GM19193 (cell line): ENCODE results near the gene EPN2.

Experiments
- POLR2A ChIP-seq: IDR thresholded peaks from 4 replicates; pipeline ENCODE4 v1.6.1; 2011; ENCODE audit not compliant: insufficient read depth, insufficient read length; ENCODE audit errors: extremely low read depth

Gene EPN2

DNA sequence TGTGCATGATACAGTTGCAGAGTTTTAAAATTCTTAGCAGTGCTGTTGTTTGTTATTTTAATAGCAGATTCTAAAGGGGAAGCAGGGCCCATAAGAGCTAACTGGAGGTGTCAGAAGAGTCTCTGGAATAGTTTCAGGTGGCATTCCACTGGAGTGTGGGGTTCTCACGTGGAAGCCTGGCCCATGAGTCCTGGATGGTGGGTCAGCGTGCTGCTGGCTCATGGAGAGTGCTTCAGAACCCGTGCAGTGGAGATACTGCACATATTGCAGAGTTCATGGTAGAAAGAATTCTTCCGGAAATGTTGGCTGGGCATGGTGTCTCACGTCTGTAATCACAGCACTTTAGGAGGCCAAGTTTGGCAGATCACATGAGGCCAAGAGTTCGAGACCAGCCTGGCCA is 81.4 kb downstream of the EPN2 start:
- TF ChIP-seq POLR2A, result no peak

DNA sequence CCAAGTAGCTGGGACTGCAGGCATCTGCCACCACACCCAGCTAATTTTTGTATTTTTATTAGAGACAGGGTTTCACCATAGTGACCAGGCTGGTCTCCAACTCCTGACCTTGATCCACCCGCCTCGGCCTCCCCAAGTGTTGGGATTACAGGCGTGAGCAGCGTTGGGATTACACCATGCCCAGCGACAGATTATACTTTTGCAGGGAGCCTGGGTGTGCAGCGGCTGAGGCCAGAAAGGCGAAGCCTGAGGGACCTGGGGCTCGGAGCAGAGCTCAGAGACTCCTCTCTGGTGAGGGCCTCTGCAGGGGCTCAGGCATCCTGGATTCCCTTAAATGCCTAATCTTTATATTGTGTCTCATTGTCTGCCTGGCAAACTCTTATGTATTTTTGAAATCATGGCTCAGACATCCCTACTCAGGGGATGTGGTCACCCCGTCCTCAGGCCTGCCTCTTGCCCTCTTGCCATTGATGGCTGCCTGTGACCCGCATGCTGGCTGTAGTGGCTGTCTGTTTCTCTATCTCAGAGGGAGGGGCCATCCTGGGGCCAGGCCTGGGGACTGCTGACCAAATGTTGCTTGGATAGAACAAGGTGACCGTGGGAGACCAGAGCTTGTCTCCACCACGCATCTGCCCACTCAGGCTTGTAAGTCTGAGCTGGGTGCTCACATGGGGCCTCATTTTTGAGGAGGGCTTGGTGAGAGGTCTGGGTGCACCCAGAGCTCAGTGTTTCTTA is 82.8 kb downstream of the EPN2 start:
- TF ChIP-seq POLR2A, result no peak

DNA sequence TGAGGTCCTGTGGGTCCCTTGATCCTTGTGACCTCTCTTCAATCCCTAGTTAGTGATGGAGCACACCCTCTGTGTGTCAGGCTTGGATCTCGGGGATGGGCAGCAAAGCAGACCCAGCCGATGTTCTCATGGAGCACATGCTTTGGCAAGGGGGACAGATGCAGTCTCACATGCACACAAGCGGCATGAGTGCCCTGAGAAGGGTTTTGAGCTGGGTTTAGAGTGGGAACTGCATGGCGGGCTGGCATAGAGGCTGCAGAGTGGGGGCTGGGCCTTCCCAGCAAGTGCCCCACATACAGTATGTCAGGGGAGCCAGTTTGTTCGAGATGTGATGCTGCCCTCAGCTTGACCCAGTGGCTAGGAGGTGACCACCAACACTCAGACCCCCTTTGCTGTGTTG is 83.7 kb downstream of the EPN2 start:
- no peak for TF ChIP-seq POLR2A

DNA sequence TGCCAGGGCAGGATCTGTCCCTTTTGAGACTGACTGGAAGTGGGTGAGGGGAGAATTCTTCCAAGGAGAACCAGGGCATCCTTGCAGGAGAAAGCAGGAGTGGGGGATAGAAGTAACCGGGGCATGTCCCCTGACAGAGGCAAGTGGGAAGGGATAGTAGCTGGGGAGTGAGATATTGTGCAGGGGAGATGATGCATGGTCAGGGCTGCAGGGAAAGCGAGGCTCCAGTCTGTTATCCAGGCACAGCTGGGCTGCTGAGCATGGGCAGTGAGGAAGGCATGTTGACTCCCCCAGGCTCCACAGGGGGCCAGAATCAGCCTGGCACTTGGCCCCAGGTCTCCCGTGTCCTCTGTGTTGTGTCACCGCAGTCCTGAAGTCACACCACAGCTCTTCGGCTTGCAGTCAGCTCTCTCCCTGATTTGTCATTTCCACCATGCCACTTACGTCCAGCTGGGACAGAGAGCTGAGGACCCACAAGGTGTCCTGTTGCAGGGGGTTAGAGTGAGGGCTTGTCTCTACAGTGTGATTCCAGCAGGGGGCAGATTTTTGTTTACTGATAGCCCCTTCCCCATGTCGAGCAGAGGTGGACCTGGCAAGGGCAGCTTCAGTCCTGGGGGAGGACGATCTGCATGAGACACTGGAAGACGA is 84.4 kb downstream of the EPN2 start:
- no peak for TF ChIP-seq POLR2A

DNA sequence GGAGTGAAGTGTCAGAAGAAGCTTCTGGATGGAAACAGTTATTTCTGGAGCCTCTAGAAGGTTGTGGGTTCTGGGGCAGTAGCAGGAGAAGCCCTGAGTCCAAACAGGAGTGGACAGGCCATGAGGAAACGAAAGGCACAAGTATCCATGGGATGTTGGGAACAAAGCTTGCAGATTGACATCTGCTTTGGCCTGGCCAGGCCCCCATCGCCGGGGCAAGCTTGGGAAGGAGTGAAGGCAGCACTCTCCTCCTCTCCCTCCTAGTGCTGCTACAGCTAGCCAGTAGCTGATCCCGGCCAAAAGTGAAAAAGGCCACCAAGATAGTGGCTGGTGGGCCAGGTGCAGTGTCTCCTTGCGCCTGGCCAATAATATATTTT is 85.0 kb downstream of the EPN2 start:
- TF ChIP-seq POLR2A, result no peak

DNA sequence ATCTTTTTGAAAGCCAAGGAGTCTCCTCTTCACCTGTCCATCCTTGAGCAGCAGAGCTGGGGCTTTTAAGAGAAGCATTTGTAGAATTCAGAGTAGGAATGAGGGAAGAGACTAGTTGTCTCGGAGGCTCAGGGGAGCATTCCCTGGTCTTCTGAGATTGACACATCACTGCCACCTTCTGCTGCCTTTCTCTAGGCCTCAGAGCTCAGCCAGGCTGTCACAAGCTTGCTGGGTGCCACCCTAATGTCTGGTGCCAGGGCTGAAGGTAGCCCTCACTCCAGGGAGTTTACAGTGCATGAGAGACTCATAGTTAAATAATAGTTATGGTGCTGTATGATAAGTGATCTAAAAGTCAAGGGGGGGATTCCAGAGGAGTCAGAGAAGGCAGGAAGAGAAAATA is 85.7 kb downstream of the EPN2 start:
- no peak for TF ChIP-seq POLR2A

DNA sequence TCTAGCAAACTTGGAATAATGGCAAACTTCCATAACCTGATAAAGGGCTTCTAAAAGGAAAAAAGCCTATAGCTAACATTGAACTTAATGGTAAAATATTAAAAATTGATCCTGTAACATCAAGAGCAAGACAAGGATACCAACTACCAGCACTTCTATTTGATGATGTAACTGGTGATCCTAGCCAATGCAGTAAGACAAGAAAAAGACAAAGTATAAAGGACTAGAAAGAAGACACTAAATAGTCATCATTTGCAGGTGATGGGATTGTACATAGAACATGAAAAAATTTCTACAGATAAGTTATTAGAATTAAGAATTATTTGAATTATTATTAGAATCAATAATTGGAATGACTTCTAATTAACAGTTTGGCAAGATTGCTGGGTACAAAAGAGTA is 88.4 kb downstream of the EPN2 start:
- TF ChIP-seq POLR2A, result no peak

DNA sequence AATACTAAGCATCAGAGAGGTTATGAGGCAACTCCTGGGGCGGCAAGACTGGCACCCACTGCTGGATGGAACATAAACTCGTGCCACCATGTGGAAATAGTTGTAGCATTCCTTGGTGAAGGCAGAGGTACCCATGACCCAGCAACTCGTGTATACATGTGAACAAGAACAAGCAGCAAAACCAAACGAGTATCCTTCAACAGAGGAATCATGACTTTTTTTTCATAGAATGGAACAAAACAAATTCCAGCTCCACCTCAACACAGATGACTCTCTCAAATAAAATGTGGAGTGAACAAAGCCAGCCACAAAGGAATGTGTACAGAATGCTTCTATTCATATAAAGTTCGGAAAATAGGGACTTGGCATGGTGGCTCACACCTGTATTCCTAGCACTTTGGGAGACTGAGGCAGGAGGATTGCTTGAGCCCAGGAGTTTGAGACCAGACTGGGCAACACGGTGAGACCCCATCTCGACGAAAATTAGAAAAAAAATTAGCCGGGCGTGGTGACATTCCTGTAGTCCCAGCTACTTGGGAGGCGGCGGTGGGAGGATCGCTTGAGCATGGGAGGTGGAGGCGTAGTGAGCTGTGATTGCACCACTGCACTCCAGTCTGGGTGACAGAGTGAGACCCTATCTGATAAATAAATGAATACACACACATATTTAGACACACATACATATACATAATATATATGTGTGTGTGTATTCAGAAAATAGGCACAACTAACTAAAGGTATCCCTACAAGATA is 90.0 kb downstream of the EPN2 start:
- TF ChIP-seq POLR2A, result no peak

DNA sequence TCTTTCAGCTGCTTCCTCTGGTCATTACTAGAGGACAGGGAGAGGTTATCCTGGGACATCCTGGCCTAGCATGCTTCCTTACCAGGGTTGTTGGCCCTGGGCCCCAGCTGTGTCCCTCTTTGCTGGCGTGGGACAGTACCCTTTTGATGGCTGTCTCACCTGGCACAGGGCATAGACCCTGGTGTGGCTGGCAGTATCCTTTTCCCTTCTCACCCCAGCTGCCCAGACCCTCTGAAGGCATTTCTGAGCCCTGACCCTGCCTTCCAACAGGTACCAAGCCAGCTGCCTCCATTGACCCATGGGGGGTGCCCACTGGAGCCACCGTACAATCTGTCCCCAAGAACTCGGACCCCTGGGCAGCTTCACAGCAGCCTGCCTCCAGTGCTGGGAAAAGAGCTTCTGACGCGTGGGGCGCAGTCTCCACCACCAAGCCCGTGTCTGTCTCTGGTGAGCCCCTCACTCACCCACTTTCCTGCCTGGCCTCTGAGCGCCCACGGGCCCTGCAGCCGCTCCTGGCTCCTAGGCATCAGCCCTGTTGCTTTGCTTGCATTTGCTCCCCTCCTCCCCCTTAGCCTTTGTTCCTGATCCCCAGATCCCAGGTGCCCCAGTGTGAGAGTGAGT is 91.4 kb downstream of the EPN2 start:
- no peak for TF ChIP-seq POLR2A

DNA sequence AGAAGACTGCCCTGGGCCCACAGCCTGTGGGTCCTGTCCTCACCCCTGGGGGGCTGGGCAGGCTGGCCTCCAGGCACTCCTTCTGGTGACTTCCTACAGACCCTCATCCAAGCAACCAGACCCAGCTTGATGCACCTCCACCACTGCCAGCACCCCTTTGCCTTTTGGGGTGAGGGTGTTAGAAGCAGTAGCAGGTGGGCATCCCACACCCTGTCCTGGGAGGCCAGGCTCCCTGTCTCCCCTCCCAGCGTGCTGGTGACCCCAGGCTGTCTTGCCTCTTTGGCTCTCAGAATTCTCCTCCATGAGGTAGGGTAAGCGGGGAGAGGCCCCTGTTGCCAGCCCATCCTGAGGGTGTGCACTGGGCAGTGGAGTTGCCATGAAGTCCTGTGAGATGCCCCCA is 92.0 kb downstream of the EPN2 start:
- TF ChIP-seq POLR2A, result no peak

DNA sequence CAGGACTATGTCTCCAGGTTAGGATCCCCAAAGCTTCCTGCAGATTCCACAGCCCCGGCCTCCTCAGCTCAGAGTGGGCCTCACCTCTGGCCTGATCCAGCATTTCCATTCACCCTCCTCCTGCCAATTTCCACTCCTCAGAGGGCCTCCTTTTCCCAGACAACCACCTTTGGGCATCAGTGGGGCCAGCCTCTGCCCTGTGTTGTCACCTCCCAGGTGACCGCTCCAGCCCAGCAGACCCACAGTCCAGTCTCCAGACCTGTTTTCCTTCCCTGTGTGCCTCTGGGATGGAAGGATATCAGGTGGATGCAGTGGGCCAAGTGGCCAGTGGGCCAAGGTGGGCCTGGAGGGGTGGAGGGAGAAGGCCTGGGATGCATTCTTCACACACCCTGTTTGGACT is 92.7 kb downstream of the EPN2 start:
- no peak for TF ChIP-seq POLR2A

DNA sequence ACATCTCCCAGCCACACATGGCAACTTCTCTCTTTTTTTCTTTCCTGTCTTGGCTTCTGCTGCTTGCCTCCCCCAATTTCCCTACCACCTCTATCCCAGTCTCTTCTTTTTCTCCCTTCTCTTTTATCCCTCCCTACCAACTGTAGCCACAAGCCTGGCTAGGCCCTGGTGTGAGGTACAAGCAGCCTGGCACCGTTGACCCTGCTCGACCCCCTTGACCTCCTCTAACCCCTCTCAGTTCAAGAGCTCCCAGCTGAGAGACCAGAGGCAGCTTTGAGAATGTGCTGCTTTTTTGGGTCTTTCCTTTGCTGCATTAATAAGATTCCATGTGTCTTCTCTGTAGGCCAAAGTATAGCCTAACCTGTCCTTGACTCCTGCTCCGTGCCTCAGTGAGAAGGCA is 93.1 kb downstream of the EPN2 start:
- no peak for TF ChIP-seq POLR2A

DNA sequence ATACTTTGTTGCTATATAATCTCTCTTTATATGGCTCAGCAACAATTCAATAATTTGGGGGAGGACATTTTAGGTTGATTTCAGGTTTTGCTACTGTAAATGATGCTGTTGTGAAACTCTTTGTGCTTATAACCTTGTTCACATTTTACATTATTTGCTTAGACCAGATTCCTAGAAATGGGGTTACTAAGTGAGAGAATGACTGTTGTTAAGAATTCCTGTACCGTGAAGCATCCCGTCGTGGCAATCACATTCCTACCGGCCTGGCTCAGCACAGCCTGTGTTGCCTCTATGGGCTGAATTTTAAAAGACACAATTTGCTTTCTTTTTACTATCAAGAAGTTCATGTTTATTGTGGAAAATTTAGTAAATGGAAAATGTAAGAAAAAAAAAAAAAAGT is 94.0 kb downstream of the EPN2 start:
- no peak for TF ChIP-seq POLR2A

DNA sequence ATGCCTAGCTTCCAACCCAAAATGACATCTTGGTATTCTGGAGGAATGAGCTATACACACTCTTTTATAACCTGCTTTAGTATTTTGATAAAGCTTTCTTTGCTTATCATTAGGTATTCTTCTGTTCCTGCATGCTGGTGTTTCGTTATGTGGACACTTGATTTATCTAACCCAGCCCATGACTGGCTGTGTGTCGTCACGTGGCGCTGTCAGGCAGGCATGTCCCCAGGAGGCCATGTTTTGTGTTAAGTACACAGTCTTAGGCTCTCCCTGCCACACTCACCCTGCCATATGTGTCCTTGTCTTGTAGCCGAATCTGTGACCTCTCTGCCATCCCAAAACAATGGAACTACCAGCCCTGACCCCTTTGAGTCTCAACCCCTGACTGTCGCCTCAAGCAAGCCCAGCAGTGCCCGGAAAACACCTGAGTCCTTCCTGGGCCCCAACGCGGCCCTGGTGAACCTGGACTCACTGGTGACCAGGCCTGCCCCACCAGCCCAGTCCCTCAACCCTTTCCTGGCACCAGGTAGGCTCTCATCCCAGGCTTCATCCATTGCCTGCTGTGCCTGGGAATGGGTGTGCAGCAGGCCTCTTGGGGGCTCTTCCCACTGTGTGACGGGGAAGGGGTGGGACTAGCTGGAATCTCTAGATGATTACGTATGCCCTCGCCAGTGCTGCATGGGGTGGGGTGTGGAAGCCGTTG is 94.5 kb downstream of the EPN2 start:
- TF ChIP-seq POLR2A, result no peak
